Gastroesophageal sphincter (tissue), 4 donors: Measurements from ENCODE around the gene MAPKBP1. TPM values are rescaled to one million over a fixed set of nuclear protein-coding genes. Genes with fewer than 3 reads are reported as not detected.

ENCODE experiments used
- ATAC-seq: fragments of 150-250 bp; one replicate; pipeline ENCODE4 v1.9.1; 2016; ENCODE audit warnings: mild to moderate bottlenecking, moderate library complexity
- H3K27ac ChIP-seq, 4 donors: fragments of 200-600 bp; sonication (generic) in 3 of 4; 1 replicate in 3 of 4; 2 replicates in 1 of 4; pipeline ENCODE4 v1.5.1; 2016 to 2019
- H3K27me3 ChIP-seq: fragments of 200-600 bp; sonication (generic); one replicate; pipeline ENCODE4 v1.5.1; 2019
- H3K36me3 ChIP-seq, 2 donors: fragments of 200-600 bp; sonication (generic); one replicate each; pipeline ENCODE4 v1.5.1; 2019; ENCODE audit warnings: control low read depth in 1 of 2
- H3K4me1 ChIP-seq, 3 donors: fragments of 200-600 bp; sonication (generic); 1 replicate in 2 of 3; 2 replicates in 1 of 3; pipeline ENCODE4 v1.5.1; 2016 to 2019; ENCODE audit warnings: control low read depth in 2 of 3
- H3K4me3 ChIP-seq, 2 donors: fragments of 200-600 bp; sonication (generic); one replicate each; pipeline ENCODE4 v1.5.1; 2019; ENCODE audit warnings: mild to moderate bottlenecking in 1 of 2, moderate library complexity in 1 of 2
- H3K9me3 ChIP-seq, 3 donors: fragments of 200-600 bp; sonication (generic); one replicate each; pipeline ENCODE4 v1.5.1; 2017 to 2019; ENCODE audit warnings: control low read depth in 2 of 3
- EP300 ChIP-seq: sonication (generic); formaldehyde crosslinking; IDR thresholded peaks from one replicate; pipeline ENCODE4 v1.6.1; 2017; ENCODE audit warnings: antibody characterized with exemption, mild to moderate bottlenecking
- POLR2A ChIP-seq, 2 donors: fragments of 450-650 bp; IDR thresholded peaks; one replicate each; pipeline ENCODE4 v1.6.1; 2017; ENCODE audit warnings: antibody characterized with exemption in 2 of 2, mild to moderate bottlenecking in 2 of 2, moderate library complexity in 1 of 2
- POLR2AphosphoS5 ChIP-seq: sonication (generic); formaldehyde crosslinking; IDR thresholded peaks from one replicate; pipeline ENCODE4 v1.6.1; 2017; ENCODE audit warnings: antibody characterized with exemption
- WGBS, 2 donors: methylation state at CpG; one replicate each; pipeline ENCODE4 v1.1.5; 2018; ENCODE audit warnings: low coverage in 1 of 2; 5-methylcytosine and 5-hydroxymethylcytosine counted together
- total RNA-seq, 4 donors: library from RNA; depleted of rRNA; stranded (reverse); fragments of >200 nt; gene quantifications; one replicate each; pipeline ENCODE4 v1.1.0, GENCODE V29; 2016
- TF ChIP-seq, protein P1 (sequence below), 4 experiments: fragments of 200-600 bp in 2 of 4; fragments of 450-650 bp in 2 of 4; sonication (generic) in 1 of 4; IDR thresholded peaks; one replicate each; pipeline ENCODE4 v1.5.1; 2017 to 2019; ENCODE audit warnings: antibody characterized with exemption in 4 of 4, mild to moderate bottlenecking in 2 of 4, moderate library complexity in 2 of 4

MAPKBP1 gene
- total RNA-seq, 4 donors from 2014 or later = 25.1 to 48.9 (median 30.6) TPM

GRCh38 chr15:41816788-41817187, 42.5 kb downstream of the MAPKBP1 start:
- WGBS, 2 donors = no CpG with 5 or more reads among the region's 9 CpGs
- TF ChIP-seq, protein P1, sequence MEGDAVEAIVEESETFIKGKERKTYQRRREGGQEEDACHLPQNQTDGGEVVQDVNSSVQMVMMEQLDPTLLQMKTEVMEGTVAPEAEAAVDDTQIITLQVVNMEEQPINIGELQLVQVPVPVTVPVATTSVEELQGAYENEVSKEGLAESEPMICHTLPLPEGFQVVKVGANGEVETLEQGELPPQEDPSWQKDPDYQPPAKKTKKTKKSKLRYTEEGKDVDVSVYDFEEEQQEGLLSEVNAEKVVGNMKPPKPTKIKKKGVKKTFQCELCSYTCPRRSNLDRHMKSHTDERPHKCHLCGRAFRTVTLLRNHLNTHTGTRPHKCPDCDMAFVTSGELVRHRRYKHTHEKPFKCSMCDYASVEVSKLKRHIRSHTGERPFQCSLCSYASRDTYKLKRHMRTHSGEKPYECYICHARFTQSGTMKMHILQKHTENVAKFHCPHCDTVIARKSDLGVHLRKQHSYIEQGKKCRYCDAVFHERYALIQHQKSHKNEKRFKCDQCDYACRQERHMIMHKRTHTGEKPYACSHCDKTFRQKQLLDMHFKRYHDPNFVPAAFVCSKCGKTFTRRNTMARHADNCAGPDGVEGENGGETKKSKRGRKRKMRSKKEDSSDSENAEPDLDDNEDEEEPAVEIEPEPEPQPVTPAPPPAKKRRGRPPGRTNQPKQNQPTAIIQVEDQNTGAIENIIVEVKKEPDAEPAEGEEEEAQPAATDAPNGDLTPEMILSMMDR (IDR thresholded peaks at IDR 0.05) = no peak
- TF ChIP-seq POLR2A (IDR thresholded peaks at IDR 0.05) (no peak), POLR2AphosphoS5 (no peak), EP300 (no peak)

GRCh38 chr15:41817327-41817726, 43.0 kb downstream of the MAPKBP1 start:
- no peak for ATAC-seq
- Histone ChIP-seq H3K4me3 (no peak overlapping the region), H3K9me3 (no peaks in the 10 kb centered on the region), H3K27me3 (no peaks in the 10 kb centered on the region), H3K27ac (no peak overlapping the region), H3K4me1 (no peaks in the 10 kb centered on the region), H3K36me3 (peaks cover 0 to 100% of the 10 kb centered on the region in 2 donors)
- TF ChIP-seq EP300 (no peak), POLR2A (IDR thresholded peaks at IDR 0.05) (no peak), POLR2AphosphoS5 (no peak)
- TF ChIP-seq, protein P1 (IDR thresholded peaks at IDR 0.05) = no peak
- no CpG with 5 or more reads among the region's 14 CpGs for WGBS, 2 donors

More at GRCh38 chr15:41816788-41817187, 42.5 kb downstream of the MAPKBP1 start:
- no peak overlapping the region for H3K4me3 ChIP-seq
- H3K27ac ChIP-seq = no peak overlapping the region
- peaks cover 0 to 100% of the 10 kb centered on the region in 2 donors for H3K36me3 ChIP-seq
- no peaks in the 10 kb centered on the region for H3K27me3 ChIP-seq
- peaks cover 0 to 1% (median 0%) of the 10 kb centered on the region in 3 donors for H3K4me1 ChIP-seq
- no peaks in the 10 kb centered on the region for H3K9me3 ChIP-seq
- ATAC-seq = no peak

- Histone ChIP-seq H3K9me3 (no peaks in the 10 kb centered on the region), H3K36me3 (peaks cover 0 to 100% of the 10 kb centered on the region in 2 donors), H3K27me3 (no peaks in the 10 kb centered on the region), H3K4me1 (no peaks in the 10 kb centered on the region), H3K27ac (no peak overlapping the region), H3K4me3 (no peak overlapping the region)
- no peak for ATAC-seq
- 94% methylated on average over 5 of the region's 6 CpGs; no CpG with 5 or more reads in 1 of the 2 donors for WGBS, 2 donors
- TF ChIP-seq, protein P1 (IDR thresholded peaks at IDR 0.05) = no peak
- no peak for TF ChIP-seq POLR2A (IDR thresholded peaks at IDR 0.05)
- TF ChIP-seq POLR2AphosphoS5 = no peak
- no peak for TF ChIP-seq EP300
These were observed 43.5 kb downstream of the MAPKBP1 start for GRCh38 chr15:41817781-41818180.

- TF ChIP-seq, protein P1 (IDR thresholded peaks at IDR 0.05) = no peak
- TF ChIP-seq EP300 (no peak), POLR2A (IDR thresholded peaks at IDR 0.05) (no peak), POLR2AphosphoS5 (no peak)
- Histone ChIP-seq H3K4me1 (no peaks in the 10 kb centered on the region), H3K27me3 (no peaks in the 10 kb centered on the region), H3K27ac (no peak overlapping the region), H3K36me3 (peaks cover 0 to 100% of the 10 kb centered on the region in 2 donors), H3K4me3 (no peak overlapping the region), H3K9me3 (no peaks in the 10 kb centered on the region)
- ATAC-seq = no peak
- WGBS, 2 donors = 89 to 90% methylated on average over 1 to 7 of the region's 9 CpGs
These were observed 45.3 kb downstream of the MAPKBP1 start for GRCh38 chr15:41819455-41820050.

DNA sequence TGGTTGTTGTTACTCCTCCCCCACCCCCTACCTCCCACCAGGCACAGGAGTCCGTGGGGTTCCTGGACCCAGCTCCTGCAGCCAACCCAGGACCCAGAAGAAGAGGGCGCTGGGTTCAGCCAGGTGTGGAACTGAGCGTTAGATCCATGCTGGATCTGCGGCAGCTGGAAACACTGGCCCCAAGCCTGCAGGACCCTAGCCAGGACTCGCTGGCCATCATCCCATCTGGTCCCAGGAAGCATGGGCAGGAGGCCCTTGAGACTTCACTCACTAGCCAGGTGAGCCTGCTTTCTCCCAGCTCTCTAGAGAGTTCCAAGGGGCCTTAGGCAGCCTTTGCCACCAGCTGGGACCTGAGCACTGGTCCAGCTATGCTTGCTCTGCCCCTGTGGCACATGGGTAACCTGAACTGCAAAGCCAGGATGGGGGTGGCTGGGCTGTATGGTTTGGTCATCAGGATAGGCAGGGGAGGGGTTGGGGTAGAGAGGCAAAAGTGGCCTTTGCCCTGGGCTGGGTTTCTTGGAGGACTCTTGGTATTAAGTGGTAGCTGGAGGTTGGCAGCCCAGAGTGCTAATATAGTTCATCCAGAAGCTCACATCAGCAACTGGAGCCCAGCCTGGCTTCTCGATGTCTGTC, 46.6 kb downstream of the MAPKBP1 start:
- Histone ChIP-seq H3K4me3 (no peak overlapping the region), H3K27ac (no peak overlapping the region), H3K27me3 (no peaks in the 10 kb centered on the region), H3K4me1 (no peaks in the 10 kb centered on the region), H3K36me3 (peaks cover 0 to 100% of the 10 kb centered on the region in 2 donors), H3K9me3 (no peaks in the 10 kb centered on the region)
- 75 to 86% methylated on average over 1 of the region's 6 CpGs for WGBS, 2 donors
- ATAC-seq = no peak
- no peak for TF ChIP-seq EP300
- TF ChIP-seq, protein P1 (IDR thresholded peaks at IDR 0.05) = no peak
- no peak for TF ChIP-seq POLR2A (IDR thresholded peaks at IDR 0.05)
- no peak for TF ChIP-seq POLR2AphosphoS5
